ENCODE data around the gene GALK1.
"Not testable (repeated sequence)": the region's sequence is repeated elsewhere in the genome, so short reads cannot be mapped to it uniquely, and the experiment has no call there.

The GALK1 gene

DNA sequence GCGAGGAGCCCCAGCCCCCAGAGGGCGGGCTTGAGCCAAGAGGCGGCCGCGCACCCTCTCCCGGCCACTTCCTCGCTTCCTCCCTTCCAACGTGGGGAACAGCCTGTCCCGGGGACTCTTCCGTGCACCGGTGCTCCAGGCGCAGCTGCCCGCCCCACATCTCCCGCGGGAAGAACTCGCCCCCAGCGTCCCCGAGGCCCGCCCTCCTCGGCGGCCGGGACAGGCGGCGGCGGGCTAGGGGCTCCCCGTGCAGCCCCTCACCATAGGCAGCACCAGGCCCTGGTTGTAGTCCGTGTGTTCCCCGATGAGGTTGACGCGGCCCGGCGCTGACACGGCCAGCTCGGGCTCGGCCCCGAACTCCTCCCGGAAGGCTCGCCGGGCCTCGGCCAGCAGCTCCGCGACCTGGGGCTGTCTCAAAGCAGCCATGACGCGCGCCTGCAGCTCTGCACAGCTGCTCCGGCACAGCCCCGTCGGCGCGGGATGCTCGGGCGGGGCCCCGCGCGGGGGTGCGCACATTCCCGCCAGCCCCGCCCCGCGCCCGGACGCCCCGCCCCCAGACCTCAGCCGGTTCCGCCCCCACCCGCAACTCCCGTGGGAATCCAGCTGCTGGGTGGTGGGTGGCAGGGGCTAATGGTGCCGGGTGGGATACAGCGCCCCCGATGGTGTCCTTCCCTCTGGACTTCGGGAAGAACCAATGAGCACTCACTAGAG, at the start of gene GALK1:
GALK1 (minus strand) TSS at position 482 of the 711 bp plus-strand sequence; CDS start at position 426, 56 bp downstream.
- DNase-seq, result peak; percentile 63

DNA sequence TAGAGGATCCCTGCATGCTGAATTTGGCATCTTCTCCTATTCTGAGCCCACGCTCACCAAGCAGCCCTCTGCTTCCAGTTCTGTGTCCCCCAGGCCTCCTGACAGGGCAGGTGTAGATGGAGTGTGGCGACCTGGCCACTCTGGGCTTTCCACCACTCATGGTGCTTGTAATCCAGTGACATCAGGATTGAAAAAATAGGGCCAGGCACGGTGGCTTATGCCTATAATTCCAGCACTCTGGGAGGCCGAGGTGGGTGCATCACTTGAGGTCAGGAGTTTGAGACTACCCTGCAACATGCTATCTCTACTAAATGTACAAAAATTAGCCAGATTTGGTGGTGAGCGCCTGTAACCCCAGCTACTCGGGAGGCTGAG, 49.0 kb upstream of the GALK1 start:
- DNase-seq, result no peak

DNA sequence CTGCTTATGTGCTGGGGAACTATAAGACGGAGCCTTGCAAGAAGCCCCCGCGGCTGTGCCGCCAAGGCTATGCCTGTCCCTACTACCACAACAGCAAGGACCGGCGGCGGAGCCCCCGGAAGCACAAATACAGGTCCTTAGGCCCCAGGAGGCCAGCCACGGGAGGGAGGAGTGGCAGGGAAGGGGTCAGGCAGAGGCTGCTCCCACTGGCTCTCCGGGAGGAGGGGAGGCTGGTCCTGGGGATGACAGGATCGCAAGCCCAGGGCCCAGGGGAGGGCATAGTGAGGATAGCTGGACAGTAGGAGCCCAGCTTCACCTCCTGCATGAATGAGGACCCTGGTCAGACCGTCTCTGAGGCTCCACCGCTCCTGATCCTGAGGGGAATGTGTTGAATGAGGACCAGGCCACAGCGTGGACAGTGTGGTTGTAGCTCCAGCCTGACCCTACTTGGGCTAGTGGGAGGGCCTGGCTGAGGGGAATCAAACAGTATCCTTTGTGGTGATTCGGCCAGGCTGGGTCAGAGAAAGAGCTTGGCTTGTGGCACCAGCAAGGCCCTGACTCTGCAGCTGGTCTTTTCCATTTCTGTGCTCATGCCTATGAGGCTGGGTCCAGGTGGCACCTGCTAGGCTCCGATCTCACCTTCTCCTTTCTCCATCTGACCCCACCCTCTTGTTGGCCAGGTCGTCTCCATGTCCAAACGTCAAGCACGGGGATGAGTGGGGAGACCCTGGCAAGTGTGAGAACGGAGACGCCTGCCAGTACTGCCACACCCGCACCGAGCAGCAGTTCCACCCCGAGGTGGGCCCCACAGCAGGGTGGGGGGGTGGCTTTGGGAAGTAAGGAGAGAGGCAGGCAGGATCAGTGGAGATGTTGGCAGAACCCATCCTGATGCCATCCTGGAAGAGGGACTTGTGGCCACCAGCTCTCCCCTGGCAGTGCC, 48.4 kb upstream of the GALK1 start:
- DNase-seq, result no peak

DNA sequence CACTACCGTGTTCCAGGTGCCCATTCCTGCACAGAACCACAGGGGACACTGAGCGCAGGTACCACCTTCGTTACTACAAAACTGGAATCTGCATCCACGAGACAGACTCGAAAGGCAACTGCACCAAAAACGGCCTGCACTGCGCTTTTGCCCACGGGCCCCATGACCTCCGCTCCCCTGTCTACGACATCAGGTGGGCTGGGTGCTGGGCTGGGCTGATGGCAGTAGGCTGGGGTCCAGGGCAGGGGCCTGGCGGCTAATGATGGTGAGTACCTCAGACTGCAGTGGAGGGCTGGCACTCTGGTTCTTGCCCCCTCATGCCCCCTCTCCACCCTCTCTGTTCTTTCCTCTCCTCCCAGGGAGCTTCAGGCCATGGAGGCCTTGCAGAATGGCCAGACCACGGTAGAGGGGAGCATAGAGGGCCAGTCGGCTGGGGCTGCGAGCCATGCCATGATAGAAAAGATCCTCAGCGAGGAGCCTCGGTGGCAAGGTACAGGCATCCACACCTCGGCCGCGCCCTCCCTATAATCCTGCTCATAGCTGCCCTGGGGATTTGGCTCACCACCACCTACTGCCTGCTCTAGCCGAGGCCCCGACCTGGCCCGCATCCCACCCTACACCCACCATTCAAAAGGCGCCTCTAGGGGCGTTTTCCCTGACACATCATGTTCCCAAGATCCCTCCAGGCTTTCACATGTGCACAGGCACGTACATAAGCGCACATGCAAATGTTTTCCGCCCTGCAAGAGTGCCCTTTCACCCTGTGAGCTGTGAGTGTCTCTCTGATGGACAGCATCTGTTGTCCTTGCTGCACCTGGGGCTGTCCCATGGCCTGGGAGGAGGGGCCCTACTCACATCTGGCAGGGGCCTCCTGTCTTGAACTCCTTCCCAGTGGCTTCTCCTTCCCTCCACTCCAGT, 47.4 kb upstream of the GALK1 start:
- DNase-seq, result no peak

DNA sequence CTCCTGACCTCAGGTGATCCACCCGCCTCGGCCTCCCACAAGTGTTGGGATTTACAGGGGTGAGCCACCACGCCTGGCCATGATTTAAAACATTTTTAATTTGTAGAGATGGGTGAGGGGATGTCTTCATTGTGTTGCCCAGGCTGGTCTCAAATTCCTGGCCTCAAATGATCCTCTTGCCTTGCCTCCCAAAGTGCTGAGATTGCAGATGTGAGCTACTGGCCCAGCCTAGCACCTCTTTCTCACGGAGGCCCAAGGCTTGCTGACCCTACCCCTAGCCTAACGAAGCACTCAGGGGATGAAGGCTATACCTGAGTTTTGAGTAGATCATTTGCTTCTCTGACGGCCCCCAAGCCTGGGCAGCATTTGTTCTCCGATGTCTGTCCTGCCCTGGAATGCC, 46.2 kb upstream of the GALK1 start:
- DNase-seq, result no peak

DNA sequence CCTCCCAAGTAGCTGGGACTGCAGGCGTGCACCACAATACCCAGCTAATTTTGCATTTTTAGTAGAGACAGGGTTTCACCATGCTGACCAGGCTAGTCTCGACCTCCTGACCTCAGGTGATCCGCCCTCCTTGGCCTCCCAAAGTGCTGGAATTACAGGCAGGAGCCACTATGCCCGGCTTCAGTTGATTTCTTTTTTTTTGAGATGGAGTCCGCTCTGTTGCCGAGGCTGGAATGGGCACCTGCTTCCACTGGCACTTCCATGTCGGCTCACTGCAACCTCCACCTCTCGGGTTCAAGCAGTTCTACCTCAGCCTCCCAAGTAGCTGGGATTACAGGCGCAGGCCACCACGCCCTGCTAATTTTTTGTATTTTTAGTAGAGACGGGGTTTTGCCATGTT, 45.8 kb upstream of the GALK1 start:
- not testable (repeated sequence) for DNase-seq

DNA sequence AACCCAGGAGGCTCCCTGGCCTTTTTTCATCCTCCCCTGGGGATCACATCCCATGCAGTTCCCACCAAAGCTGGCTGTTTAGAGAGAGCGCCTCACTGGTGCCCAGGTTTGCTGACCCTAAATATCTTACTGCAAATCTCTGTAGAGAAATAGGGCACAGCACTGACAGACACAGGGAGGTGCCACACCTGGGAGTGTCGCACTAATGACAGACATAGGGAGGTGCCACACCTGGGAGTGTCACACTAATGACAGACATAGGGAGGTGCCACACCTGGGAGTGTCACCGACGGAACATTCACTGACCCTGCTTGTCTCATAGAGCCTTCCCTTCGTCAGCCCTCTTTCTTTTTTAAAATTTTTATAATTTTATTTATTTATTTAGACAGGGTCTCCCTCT, 45.2 kb upstream of the GALK1 start:
- DNase-seq, result no peak

DNA sequence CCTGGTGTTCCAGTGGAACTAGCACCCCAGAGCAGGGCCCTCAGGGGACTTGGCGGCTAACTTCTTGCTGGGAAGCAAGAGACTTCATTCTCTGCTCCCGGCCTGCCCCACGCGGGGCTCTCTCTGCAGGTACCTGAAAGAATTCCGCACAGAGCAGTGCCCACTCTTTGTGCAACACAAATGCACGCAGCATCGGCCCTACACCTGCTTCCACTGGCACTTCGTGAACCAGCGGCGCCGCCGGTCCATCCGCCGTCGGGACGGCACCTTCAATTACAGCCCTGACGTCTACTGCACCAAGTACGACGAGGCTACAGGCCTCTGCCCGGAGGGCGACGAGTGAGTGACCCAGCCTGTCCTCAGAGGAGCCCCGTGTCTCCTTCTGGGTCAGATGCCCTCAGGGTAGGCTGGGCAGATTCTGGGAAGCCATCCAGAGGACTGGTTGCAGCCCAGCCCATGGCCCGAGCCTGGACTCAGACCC, 44.7 kb upstream of the GALK1 start:
- no peak for DNase-seq

DNA sequence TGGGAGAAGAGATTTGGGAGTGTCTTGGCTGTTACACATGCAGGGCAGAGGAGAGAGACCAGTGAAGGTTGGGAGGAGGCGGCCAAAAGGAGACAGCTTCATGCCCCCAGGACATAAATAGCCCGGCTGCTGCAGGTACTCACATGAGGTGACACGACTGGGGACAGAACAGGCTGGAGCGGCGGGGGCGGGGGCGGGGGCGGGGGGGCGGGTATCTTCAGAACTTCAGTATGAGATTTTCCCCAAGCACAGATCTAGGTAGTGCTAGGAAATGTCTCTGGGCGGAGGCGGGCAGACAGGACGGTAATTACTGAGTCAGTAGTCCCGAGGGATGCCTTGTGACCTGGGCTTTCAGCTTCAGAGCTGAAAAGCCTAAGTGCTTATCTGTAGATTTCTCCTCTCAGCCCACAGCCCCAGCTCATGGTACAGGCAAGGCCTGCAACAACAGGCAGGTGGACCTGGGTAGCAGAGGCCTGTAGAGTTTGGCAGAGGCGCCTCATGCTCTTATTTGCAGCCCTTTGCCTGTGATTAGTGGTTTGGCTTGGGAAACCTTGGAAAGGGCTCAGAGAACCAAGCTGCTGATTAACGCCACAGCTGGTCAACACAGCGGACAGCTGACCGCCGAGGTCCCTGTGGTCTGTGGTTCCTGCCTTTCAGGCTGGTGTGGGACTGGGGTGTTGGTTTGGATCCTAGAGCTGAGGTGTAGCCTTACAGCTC, 44.1 kb upstream of the GALK1 start:
- no peak for DNase-seq

DNA sequence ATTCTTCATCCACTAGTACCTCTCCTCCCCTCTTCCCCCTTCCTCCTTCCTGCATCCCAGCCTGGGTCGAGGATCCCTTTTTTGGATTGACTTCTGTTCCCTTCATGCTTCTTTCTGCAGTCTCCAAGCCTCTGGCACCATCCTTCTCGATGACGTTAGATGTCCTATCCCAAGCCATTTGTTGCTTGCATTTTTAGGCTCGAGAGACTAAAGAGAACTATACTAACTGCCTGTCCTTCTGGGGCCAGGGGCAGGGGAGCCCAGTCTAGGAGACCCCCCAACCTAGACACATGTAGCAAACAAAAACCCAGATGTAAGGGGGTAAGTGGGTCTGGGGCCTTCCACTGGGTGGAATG, 43.5 kb upstream of the GALK1 start:
- DNase-seq, result no peak

DNA sequence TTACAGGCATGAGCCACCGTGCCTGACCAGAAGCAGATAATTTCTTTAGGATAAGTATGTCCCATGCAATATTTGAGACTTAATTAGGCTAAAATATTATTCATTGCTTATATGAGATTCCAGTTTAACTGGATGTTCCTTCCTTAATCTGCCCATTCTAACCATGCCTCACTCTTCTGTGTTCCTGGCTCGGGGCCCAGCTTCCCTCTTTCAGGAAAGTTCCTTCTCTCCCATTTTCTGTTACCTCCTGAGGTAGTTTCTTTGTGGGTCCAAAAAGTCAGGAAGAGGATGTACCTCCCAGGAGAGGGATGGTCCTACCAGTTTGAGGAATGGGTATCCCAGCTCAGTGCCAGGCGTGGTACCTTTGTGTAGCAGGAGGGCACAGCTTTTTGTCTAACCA, 42.9 kb upstream of the GALK1 start:
- no peak for DNase-seq

DNA sequence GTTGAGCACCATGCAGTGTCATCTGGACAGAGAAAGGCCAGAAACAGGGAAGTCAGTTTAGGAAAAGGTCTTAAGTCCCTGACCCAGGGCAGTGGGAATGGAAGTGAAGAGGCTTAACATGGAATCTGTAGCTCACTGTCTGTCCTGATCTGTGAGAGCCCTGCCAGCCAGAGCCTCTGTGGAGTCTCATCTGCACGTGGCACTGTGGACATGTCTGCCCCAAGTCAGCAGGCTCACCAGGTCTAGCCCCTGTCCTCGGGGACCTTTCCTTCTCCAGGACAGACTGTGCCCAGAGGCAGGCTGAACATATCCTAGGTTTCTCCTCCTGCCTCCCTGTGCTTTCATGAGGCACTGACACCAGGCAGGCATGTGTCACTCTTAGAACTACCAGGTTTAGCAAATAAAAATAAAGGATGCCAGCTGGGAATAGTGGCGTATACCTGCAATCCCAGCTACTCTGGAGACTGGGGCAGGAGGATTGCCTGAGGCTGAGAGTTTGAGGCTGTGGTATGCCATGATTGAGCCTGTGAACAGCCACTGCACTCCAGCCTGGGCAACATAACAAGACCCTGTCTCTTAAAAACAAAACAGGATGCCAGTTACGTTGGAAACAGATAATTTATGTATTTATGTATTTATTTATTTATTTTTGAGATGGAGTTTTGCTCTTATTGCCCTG, 42.0 kb upstream of the GALK1 start:
- no peak for DNase-seq

DNA sequence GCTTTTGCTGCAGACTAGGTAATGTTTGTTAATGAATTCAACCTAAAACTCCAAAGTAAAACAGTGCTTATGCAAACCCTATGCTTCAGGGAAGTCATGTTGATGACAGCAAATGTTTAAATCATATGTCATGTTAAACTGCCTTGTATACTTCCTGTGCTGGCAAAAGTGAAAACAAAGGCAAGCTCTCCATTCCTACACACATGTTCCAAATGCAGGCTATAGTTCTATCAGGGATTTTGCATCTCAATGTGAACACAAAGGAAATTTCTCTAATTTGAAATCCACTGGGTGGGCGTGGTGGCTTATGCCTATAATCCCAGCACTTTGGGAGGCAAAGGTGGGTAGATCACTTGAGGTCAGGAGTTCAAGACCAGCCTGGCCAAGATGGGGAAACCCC, 38.9 kb upstream of the GALK1 start:
- no peak for DNase-seq

DNA sequence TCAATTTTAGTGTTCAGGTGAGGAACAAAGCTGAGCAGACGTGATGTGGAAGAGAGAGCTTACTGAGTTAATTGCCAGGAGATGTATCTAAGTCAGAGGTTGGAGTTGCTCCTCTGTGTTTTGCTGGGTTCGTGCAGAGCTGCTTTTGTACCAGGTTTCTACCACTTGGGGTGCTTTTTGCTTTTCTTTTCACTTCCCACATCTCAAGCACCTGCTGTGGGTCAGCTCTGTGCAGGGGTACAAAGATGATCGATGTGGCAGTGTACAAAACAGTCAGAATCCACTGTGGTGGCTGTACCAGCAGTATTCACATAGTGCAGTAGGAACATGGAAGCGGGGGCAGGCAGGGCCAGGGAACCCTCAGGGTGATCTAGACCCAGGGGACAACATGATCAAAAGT, 34.4 kb upstream of the GALK1 start:
- DNase-seq, result no peak

DNA sequence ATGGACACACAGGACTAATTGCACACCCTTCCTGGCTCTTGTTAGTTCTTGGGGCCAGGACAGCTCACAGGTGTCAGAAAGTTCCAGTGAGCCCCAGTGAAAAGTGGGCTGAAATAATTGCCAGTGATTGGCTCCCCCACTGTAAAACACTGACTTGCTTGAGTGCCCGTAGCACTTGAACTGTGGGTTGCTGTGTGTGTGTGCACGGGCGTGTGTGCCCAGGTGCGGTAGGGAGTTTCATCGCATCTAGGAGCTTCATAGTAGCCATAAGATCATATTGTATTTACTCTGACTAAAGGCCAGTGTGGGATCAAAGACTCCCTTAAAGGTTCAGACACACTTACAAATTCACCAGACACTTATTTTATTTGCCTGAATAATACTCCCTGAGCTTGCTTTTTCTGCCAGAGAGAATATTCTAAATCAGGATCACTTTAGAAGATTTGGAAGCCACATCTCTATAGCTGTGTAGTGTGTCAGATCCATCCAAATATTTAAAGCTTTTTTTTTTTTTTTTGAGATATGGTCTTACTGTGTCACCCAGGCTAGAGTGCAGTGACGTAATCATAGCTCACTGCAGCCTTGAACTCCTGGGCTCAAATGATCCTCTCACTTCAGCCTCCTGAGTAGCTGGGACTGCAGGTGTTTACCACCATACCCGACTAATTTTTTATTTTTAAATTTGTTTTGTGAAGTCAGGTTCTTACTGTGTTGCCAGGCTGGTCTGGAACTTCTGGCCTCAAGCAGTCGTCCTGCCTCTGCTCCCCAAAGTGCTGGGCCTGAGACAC, 31.0 kb upstream of the GALK1 start:
- no peak for DNase-seq

DNA sequence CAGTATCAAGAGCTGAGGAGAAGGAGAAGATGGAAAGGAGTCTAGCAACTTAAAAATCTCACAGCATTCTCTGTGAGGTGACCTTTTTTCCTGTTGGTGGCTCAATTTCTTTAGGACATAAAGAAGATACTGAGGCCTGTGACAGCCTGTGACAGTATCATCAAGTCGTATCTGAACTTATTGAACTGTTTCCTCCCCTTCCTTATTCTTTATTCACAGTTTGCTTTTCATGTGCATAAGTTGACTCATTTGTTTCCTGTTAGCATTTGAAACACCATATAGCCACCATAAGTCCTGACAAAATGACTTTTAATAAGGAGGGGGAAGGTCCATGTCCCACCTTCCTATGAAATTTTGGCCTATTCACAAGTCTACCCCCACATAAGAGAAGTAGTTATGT, 28.5 kb upstream of the GALK1 start:
- DNase-seq, result no peak

DNA sequence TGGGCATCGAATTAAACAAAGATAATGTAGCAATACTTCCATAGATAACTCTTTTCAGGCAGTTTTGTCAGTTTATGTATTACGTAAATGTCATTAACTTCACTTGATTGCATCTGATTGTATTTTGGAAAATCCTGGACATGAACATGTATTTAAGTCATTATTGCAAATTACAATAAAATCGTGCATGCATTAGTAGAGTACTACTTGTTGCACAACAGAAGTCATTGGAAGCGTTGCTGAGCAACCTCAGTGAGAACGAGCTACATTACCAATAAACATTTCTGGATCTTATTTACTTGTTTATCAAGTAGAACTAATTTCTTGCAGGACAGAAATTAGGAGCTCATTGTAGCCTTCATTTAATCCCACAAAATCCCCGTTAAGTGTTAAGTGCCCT, 26.3 kb upstream of the GALK1 start:
- DNase-seq, result no peak

DNA sequence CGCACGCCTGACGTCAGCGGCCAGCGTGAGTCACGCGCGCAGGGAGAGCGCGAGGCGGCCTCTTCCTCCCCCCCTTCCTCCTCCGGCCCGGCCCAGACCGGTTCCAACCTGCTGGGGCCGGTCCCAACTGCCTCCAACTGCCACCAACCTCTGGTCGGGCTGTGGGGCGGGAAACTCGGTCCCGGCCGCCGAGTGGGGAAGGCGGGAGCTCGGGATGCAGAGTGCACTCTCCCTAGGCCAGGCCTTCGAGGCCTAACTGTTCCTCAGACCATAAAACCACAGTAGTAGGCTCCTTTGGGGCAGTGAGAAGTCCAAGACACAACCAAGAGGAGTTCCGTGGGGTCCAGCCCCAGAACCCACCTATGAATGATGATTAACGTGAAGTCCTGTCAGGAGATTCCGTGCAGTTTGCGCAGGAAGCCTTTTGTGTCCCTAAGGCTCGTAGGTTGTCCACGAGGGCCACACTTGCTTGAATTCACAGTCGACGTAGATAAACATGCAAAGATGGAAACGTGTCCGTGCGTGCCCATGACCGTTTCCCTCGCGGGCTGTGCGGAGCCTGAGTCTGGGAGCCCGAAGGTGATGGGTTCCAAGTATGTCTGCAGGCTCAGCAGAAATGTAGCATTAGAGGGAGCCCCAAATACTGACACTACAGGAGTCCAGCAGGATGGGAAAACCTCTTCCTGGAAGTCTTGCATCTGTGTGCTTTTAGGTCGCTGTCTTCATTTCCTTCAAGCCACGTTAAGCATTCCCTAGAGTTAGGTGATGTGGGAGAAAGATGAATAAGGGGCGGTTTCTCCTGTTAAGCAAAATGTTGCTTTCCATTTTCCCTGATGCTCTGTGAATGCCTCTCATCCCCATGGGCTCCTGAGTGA, 20.3 kb upstream of the GALK1 start:
- DNase-seq, result peak; percentile 83

DNA sequence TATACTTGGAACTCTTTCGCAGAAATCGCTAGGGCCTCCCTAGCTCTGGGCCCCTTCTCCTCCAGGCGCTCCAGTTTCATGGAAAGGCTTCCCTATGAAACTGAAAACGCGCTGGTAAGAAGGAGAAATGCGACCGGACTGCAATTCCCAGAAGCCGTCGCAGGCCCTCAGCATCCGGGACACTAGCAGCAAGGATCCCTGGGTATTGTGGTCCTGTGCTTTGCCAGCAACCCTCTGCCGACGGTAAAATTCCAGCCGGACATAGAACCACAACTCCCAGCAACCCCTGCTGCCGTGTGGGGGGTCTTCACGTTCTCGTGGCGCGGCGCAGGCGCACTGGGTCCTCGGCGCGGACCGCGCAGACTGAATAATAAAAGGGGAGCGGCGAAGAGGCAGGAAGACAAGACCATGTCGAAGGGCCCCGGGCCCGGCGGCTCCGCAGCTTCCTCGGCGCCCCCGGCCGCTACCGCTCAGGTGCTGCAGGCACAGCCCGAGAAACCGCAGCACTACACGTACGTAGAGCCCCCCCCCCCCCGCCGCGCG, 19.6 kb upstream of the GALK1 start, which contains the start of gene UNK:
UNK (plus strand) TSS at position 334 of the 543 bp plus-strand sequence; CDS start at position 409, 75 bp downstream.
- peak; percentile 98 for DNase-seq
